ENCODE results near the gene FILIP1. TPM values are rescaled to one million over a fixed set of nuclear protein-coding genes. Genes with fewer than 3 reads are reported as not detected.

FILIP1 gene
- total RNA-seq, 2 experiments from 2014 or later = not detected

GRCh38 chr6:75486850-75487518, 6.6 kb downstream of the FILIP1 start:
- Mint-ChIP-seq H3K27ac (no peak overlapping the region), H3K4me3 (no peak overlapping the region), H3K4me1 (peaks cover 3% of the 10 kb centered on the region), H3K9me3 (ENCODE audit: low read depth) (no peaks in the 10 kb centered on the region), H3K36me3 (peaks cover 2% of the 10 kb centered on the region), H3K27me3 (peaks cover 49% of the 10 kb centered on the region)
- CTCF ChIA-PET = no interaction called here
- no peak for DNase-seq
- ATAC-seq = no peak

- no peak overlapping the region for H3K27ac Mint-ChIP-seq
- no peak for ATAC-seq
- no peak overlapping the region for H3K4me3 Mint-ChIP-seq
- H3K4me1 Mint-ChIP-seq = peaks cover 3% of the 10 kb centered on the region
- no peaks in the 10 kb centered on the region for H3K36me3 Mint-ChIP-seq
- DNase-seq = no peak
- H3K27me3 Mint-ChIP-seq = peaks cover 44% of the 10 kb centered on the region
- CTCF ChIA-PET = no interaction called here
- no peaks in the 10 kb centered on the region for H3K9me3 Mint-ChIP-seq (ENCODE audit: low read depth)
These were observed 9.1 kb downstream of the FILIP1 start for GRCh38 chr6:75484535-75484934.

GRCh38 chr6:75483136-75483952, 10.3 kb downstream of the FILIP1 start:
- Mint-ChIP-seq H3K4me1 (peaks cover 3% of the 10 kb centered on the region), H3K27ac (no peak overlapping the region), H3K4me3 (no peak overlapping the region), H3K36me3 (no peaks in the 10 kb centered on the region), H3K9me3 (ENCODE audit: low read depth) (no peaks in the 10 kb centered on the region), H3K27me3 (peaks cover 35% of the 10 kb centered on the region)
- DNase-seq (no peak), ATAC-seq (no peak)
- CTCF ChIA-PET = no interaction called here

GRCh38 chr6:75481936-75482593, 11.5 kb downstream of the FILIP1 start:
- Mint-ChIP-seq H3K4me3 (no peak overlapping the region), H3K4me1 (peaks cover 3% of the 10 kb centered on the region)

GRCh38 chr6:75481394-75481793, 12.2 kb downstream of the FILIP1 start:
- H3K27ac Mint-ChIP-seq = no peak overlapping the region
- H3K4me1 Mint-ChIP-seq = peaks cover 3% of the 10 kb centered on the region
- no peak overlapping the region for H3K4me3 Mint-ChIP-seq
- CTCF ChIA-PET = interaction anchor here (0.9 kb wide), 1 partner anchor 14 kb away, joined by 3 read pairs; no protein-coding TSS in a partner anchor
- ATAC-seq = no peak
- H3K36me3 Mint-ChIP-seq = no peaks in the 10 kb centered on the region
- peaks cover 38% of the 10 kb centered on the region for H3K27me3 Mint-ChIP-seq
- no peaks in the 10 kb centered on the region for H3K9me3 Mint-ChIP-seq (ENCODE audit: low read depth)
- no peak for DNase-seq

More at GRCh38 chr6:75481936-75482593, 11.5 kb downstream of the FILIP1 start:
- CTCF ChIA-PET = interaction anchor here (0.9 kb wide), 1 partner anchor 13 kb away, joined by 3 read pairs; no protein-coding TSS in a partner anchor
- H3K27ac Mint-ChIP-seq = no peak overlapping the region
- H3K36me3 Mint-ChIP-seq = no peaks in the 10 kb centered on the region
- H3K9me3 Mint-ChIP-seq (ENCODE audit: low read depth) = no peaks in the 10 kb centered on the region
- ATAC-seq = no peak
- DNase-seq = no peak
- peaks cover 33% of the 10 kb centered on the region for H3K27me3 Mint-ChIP-seq

- ATAC-seq = no peak
- no peaks in the 10 kb centered on the region for H3K36me3 Mint-ChIP-seq
- CTCF ChIA-PET = no interaction called here
These were observed 13.2 kb downstream of the FILIP1 start for GRCh38 chr6:75480425-75480824.

GRCh38 chr6:75479712-75480111, 13.9 kb downstream of the FILIP1 start:
- Mint-ChIP-seq H3K4me1 (peaks cover 3% of the 10 kb centered on the region), H3K27me3 (peaks cover 39% of the 10 kb centered on the region), H3K27ac (no peak overlapping the region)

More at GRCh38 chr6:75480425-75480824, 13.2 kb downstream of the FILIP1 start:
- peaks cover 37% of the 10 kb centered on the region for H3K27me3 Mint-ChIP-seq
- no peak for DNase-seq
- H3K4me1 Mint-ChIP-seq = peaks cover 3% of the 10 kb centered on the region
- no peak overlapping the region for H3K4me3 Mint-ChIP-seq
- no peak overlapping the region for H3K27ac Mint-ChIP-seq
- H3K9me3 Mint-ChIP-seq (ENCODE audit: low read depth) = no peaks in the 10 kb centered on the region

GRCh38 chr6:75478929-75479328, 14.7 kb downstream of the FILIP1 start:
- DNase-seq (no peak), ATAC-seq (no peak)
- H3K36me3 Mint-ChIP-seq = no peaks in the 10 kb centered on the region
- peaks cover under 1% of the 10 kb centered on the region for H3K4me1 Mint-ChIP-seq
- no peaks in the 10 kb centered on the region for H3K9me3 Mint-ChIP-seq (ENCODE audit: low read depth)
- CTCF ChIA-PET = no interaction called here
- H3K4me3 Mint-ChIP-seq = no peak overlapping the region
- H3K27me3 Mint-ChIP-seq = peaks cover 45% of the 10 kb centered on the region
- no peak overlapping the region for H3K27ac Mint-ChIP-seq

More at GRCh38 chr6:75479712-75480111, 13.9 kb downstream of the FILIP1 start:
- Mint-ChIP-seq H3K9me3 (ENCODE audit: low read depth) (no peaks in the 10 kb centered on the region), H3K36me3 (no peaks in the 10 kb centered on the region), H3K4me3 (no peak overlapping the region)
- CTCF ChIA-PET = no interaction called here
- DNase-seq = no peak
- ATAC-seq = no peak

- DNase-seq (no peak), ATAC-seq (no peak)
- H3K4me1 Mint-ChIP-seq = no peaks in the 10 kb centered on the region
- no peak overlapping the region for H3K27ac Mint-ChIP-seq
- no peaks in the 10 kb centered on the region for H3K36me3 Mint-ChIP-seq
- CTCF ChIA-PET = no interaction called here
- no peaks in the 10 kb centered on the region for H3K9me3 Mint-ChIP-seq (ENCODE audit: low read depth)
- no peak overlapping the region for H3K4me3 Mint-ChIP-seq
- H3K27me3 Mint-ChIP-seq = peaks cover 37% of the 10 kb centered on the region
These were observed 20.7 kb downstream of the FILIP1 start for GRCh38 chr6:75472885-75473284.

GRCh38 chr6:75467966-75468365, 25.6 kb downstream of the FILIP1 start:
- CTCF ChIA-PET = no interaction called here
- Mint-ChIP-seq H3K36me3 (no peaks in the 10 kb centered on the region), H3K4me3 (no peak overlapping the region), H3K27ac (no peak overlapping the region), H3K4me1 (no peaks in the 10 kb centered on the region), H3K27me3 (peaks cover 14% of the 10 kb centered on the region), H3K9me3 (ENCODE audit: low read depth) (no peaks in the 10 kb centered on the region)
- DNase-seq (no peak), ATAC-seq (no peak)

GRCh38 chr6:75467284-75467683, 26.3 kb downstream of the FILIP1 start:
- CTCF ChIA-PET = no interaction called here
- H3K27me3 Mint-ChIP-seq = peaks cover 11% of the 10 kb centered on the region
- H3K27ac Mint-ChIP-seq = no peak overlapping the region
- H3K36me3 Mint-ChIP-seq = no peaks in the 10 kb centered on the region
- H3K4me1 Mint-ChIP-seq = no peaks in the 10 kb centered on the region
- H3K4me3 Mint-ChIP-seq = no peak overlapping the region
- no peak for ATAC-seq
- no peak for DNase-seq
- no peaks in the 10 kb centered on the region for H3K9me3 Mint-ChIP-seq (ENCODE audit: low read depth)

- ATAC-seq (no peak), DNase-seq (no peak)
- Mint-ChIP-seq H3K9me3 (ENCODE audit: low read depth) (no peaks in the 10 kb centered on the region), H3K4me3 (no peak overlapping the region), H3K27ac (no peak overlapping the region), H3K4me1 (no peaks in the 10 kb centered on the region), H3K36me3 (no peaks in the 10 kb centered on the region), H3K27me3 (peaks cover 9% of the 10 kb centered on the region)
- CTCF ChIA-PET = no interaction called here
These were observed 27.0 kb downstream of the FILIP1 start for GRCh38 chr6:75466636-75467035.

GRCh38 chr6:75463908-75464307, 29.7 kb downstream of the FILIP1 start:
- CTCF ChIA-PET = no interaction called here
- H3K9me3 Mint-ChIP-seq (ENCODE audit: low read depth) = no peaks in the 10 kb centered on the region
- ATAC-seq = no peak
- no peak for DNase-seq
- no peaks in the 10 kb centered on the region for H3K4me1 Mint-ChIP-seq
- no peak overlapping the region for H3K27ac Mint-ChIP-seq
- H3K36me3 Mint-ChIP-seq = no peaks in the 10 kb centered on the region
- no peak overlapping the region for H3K4me3 Mint-ChIP-seq
- peaks cover 6% of the 10 kb centered on the region for H3K27me3 Mint-ChIP-seq
